GM12874 (cell line): ENCODE measurements around the gene DSTN.

ENCODE experiments used
- CTCF ChIP-seq: IDR thresholded peaks from 2 replicates; pipeline ENCODE4 v1.5.1; 2011; ENCODE audit warnings: low read depth, mild to moderate bottlenecking, control low read depth, low read length, moderate library complexity; ENCODE audit not compliant: insufficient read depth

The DSTN gene

GRCh38 chr20:17617868-17618672 is 48.2 kb downstream of the DSTN start:
- TF ChIP-seq CTCF, result no peak

- TF ChIP-seq CTCF, result no peak
These were observed 48.8 kb downstream of the DSTN start for GRCh38 chr20:17618673-17619013.

GRCh38 chr20:17619351-17620093 is 49.6 kb downstream of the DSTN start:
- TF ChIP-seq CTCF, result no peak

- no peak for TF ChIP-seq CTCF
These were observed 50.7 kb downstream of the DSTN start for GRCh38 chr20:17620371-17621228.

- TF ChIP-seq CTCF, result no peak
These were observed 51.5 kb downstream of the DSTN start for GRCh38 chr20:17621229-17621968.

- TF ChIP-seq CTCF, result no peak
These were observed 52.4 kb downstream of the DSTN start for GRCh38 chr20:17622086-17622850.
